ENCODE measurements around the gene USP15.

The USP15 gene

GRCh38 chr12:62259993-62260732, at the start of gene USP15:
TSS of gene USP15 (plus strand) at chr12:62260404. CDS start at chr12:62260415, 11 bp downstream.
- TF ChIP-seq REST (IDR thresholded peaks at IDR 0.05; ENCODE audit: low read depth): no peak
- TF ChIP-seq TAF1 (IDR thresholded peaks at IDR 0.05; ENCODE audit: low read depth): peak; percentile 97
- peak; percentile 76 for TF ChIP-seq EGR1 (IDR thresholded peaks at IDR 0.05)
- no peak for TF ChIP-seq CEBPB (IDR thresholded peaks at IDR 0.05)
- peak; percentile 43; the same call in 1 of the 2 replicates for TF ChIP-seq NFIC (IDR thresholded peaks at IDR 0.05)
- peak; percentile 71 for TF ChIP-seq MAX (IDR thresholded peaks at IDR 0.05)
- TF ChIP-seq USF1 (IDR thresholded peaks at IDR 0.05): 0 out of 2 replicates have a peak, but pooled peaks have one; percentile 14
- no peak for TF ChIP-seq RAD21 (IDR thresholded peaks at IDR 0.05; ENCODE audit: low read depth)
- peak; percentile 39; the same call in 1 of the 2 replicates for TF ChIP-seq CREB1 (IDR thresholded peaks at IDR 0.05; ENCODE audit: low read depth)
- peak; percentile 31; the same call in 1 of the 2 replicates for TF ChIP-seq TCF12 (IDR thresholded peaks at IDR 0.05; ENCODE audit: low read depth)
- TF ChIP-seq FOXM1 (IDR thresholded peaks at IDR 0.05; ENCODE audit: borderline replicate concordance, low read depth): no peak; the same call in 1 of the 2 replicates
- peak; percentile 98 for TF ChIP-seq YY1 (IDR thresholded peaks at IDR 0.05; ENCODE audit: low read depth)
- TF ChIP-seq TEAD4 (IDR thresholded peaks at IDR 0.05): no peak
- peak; percentile 73; the same call in 1 of the 2 replicates for TF ChIP-seq EP300 (IDR thresholded peaks at IDR 0.05; ENCODE audit: borderline replicate concordance)
- peak; percentile 94 for TF ChIP-seq ZBTB7A (IDR thresholded peaks at IDR 0.05; ENCODE audit: low read depth)

GRCh38 chr12:62210422-62210821, 49.8 kb upstream of the USP15 start:
- TF ChIP-seq CEBPB (IDR thresholded peaks at IDR 0.05): no peak
- TF ChIP-seq YY1 (IDR thresholded peaks at IDR 0.05; ENCODE audit: low read depth): no peak
- no peak for TF ChIP-seq EP300 (IDR thresholded peaks at IDR 0.05; ENCODE audit: borderline replicate concordance)
- no peak for TF ChIP-seq ZBTB7A (IDR thresholded peaks at IDR 0.05; ENCODE audit: low read depth)
- no peak for TF ChIP-seq CREB1 (IDR thresholded peaks at IDR 0.05; ENCODE audit: low read depth)
- no peak for TF ChIP-seq REST (IDR thresholded peaks at IDR 0.05; ENCODE audit: low read depth)
- TF ChIP-seq TCF12 (IDR thresholded peaks at IDR 0.05; ENCODE audit: low read depth): no peak
- TF ChIP-seq NFIC (IDR thresholded peaks at IDR 0.05): no peak
- TF ChIP-seq TEAD4 (IDR thresholded peaks at IDR 0.05): 0 out of 2 replicates have a peak, but pooled peaks have one; percentile 11
- no peak for TF ChIP-seq TAF1 (IDR thresholded peaks at IDR 0.05; ENCODE audit: low read depth)
- TF ChIP-seq MAX (IDR thresholded peaks at IDR 0.05): no peak
- no peak for TF ChIP-seq FOXM1 (IDR thresholded peaks at IDR 0.05; ENCODE audit: borderline replicate concordance, low read depth)
- TF ChIP-seq USF1 (IDR thresholded peaks at IDR 0.05): no peak
- TF ChIP-seq RAD21 (IDR thresholded peaks at IDR 0.05; ENCODE audit: low read depth): peak; percentile 68
- no peak for TF ChIP-seq EGR1 (IDR thresholded peaks at IDR 0.05)

GRCh38 chr12:62211510-62211909, 48.7 kb upstream of the USP15 start:
- TF ChIP-seq CREB1 (IDR thresholded peaks at IDR 0.05; ENCODE audit: low read depth) (no peak), EGR1 (IDR thresholded peaks at IDR 0.05) (no peak), RAD21 (IDR thresholded peaks at IDR 0.05; ENCODE audit: low read depth) (no peak), REST (IDR thresholded peaks at IDR 0.05; ENCODE audit: low read depth) (no peak), TCF12 (IDR thresholded peaks at IDR 0.05; ENCODE audit: low read depth) (no peak), EP300 (IDR thresholded peaks at IDR 0.05; ENCODE audit: borderline replicate concordance) (no peak), FOXM1 (IDR thresholded peaks at IDR 0.05; ENCODE audit: borderline replicate concordance, low read depth) (no peak), ZBTB7A (IDR thresholded peaks at IDR 0.05; ENCODE audit: low read depth) (no peak), CEBPB (IDR thresholded peaks at IDR 0.05) (no peak), USF1 (IDR thresholded peaks at IDR 0.05) (no peak), TAF1 (IDR thresholded peaks at IDR 0.05; ENCODE audit: low read depth) (no peak), MAX (IDR thresholded peaks at IDR 0.05) (no peak), NFIC (IDR thresholded peaks at IDR 0.05) (no peak), TEAD4 (IDR thresholded peaks at IDR 0.05) (no peak), YY1 (IDR thresholded peaks at IDR 0.05; ENCODE audit: low read depth) (no peak)
